Right ventricle myocardium inferior (tissue), 1 donor: ENCODE results near the gene ZNF750. TPM values are rescaled to one million over a fixed set of nuclear protein-coding genes. Genes with fewer than 3 reads are reported as not detected.
"Not testable (repeated sequence)": the region's sequence is repeated elsewhere in the genome, so short reads cannot be mapped to it uniquely, and the experiment has no call there.

Experiments used
- ATAC-seq: fragments of 200-7000 bp; cut with Tn5 transposase; one replicate; pipeline ENCODE4 v1.9.1; 2020; ENCODE audit warnings: mild to moderate bottlenecking, moderate library complexity
- DNase-seq: peaks from one replicate; pipeline ENCODE4 v3.0.0; 2021; ENCODE audit errors: missing footprints
- intact Hi-C: fragments of 100-400 bp; cut with DNase I; formaldehyde crosslinking; loops from one replicate; pipeline ENCODE4 v1.11.0; 2022
- total RNA-seq: library from RNA; stranded (reverse); fragmentation: NEBNext Ultra II Directional; extraction: Animal tissue kit (Norgen Biotek cat#: 25700); gene quantifications from one replicate; pipeline ENCODE4 v1.2.1, GENCODE V29; 2021
- donor health status: DM: no; HTN: yes; CAD: no; lungs with severe emphysema.

Gene ZNF750
- total RNA-seq, 1 donor from 2014 or later = not detected

DNA sequence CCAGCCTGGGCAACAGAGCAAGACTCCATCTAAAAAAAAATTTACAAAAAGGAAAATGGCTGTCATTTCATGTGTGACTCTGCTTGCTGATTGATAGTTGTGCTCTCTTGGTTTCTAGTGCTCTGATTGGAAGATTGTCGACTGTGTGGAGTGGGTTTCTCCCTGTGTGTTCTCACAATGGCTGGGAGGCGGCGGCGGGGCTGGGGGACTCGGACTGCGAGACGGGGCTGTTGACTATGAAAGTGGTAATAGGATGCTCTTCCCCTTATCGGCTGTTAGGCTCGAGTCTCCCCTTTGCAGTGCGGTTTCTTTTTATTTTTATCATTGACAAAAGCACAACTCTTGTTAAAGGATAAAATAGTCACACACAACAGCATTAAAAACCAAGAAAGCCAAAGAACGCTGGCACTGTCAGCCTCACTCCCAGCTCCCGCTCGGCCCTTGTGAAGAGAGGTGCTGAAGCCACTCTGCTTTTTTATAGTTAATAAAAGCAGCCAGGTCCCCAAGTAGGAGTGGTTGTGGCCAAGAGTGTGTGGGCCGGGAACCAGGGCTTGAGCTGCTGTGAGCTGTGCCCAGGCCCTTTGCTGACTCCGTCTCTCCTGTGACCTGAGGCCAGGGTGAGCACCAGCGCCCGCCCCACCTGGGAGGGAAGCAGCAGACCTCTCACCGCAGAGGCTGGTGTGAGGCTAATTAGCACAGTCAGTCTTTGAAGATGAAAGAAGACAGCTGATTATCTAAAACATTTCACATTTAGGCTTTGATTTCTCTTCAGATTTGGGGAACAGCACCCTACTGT lies 51.4 kb downstream of the ZNF750 start:
- intact Hi-C loops = no loop called here
- no peak for DNase-seq
- ATAC-seq = peak; percentile 47

- no peak for DNase-seq
- peak; percentile 69 for ATAC-seq
- intact Hi-C loops = no loop called here
Observed at GRCh38 chr17:82787081-82787848, 52.6 kb downstream of the ZNF750 start.

DNA sequence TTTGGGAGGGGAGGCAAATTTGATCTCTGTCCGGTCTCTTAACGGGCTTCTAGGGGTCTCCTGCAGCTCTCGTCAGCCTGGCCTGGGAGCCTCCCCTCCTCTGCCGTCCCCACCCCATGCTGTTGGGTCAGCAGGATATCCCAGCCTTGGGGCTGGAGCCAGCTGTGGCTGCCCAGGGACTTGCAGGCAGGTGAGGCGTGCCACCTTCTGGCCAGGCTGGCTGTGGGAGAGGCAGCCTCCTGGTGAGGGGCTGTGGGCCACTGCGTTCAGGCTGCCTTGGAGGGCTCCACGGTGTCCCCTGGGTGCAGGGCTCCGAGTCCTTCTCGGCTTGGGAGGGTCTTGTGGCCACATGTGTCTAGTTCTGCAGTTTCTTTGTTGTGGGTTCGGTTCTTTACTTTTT lies 53.4 kb downstream of the ZNF750 start:
- intact Hi-C loops = no loop called here
- DNase-seq (no peak), ATAC-seq (no peak)

DNA sequence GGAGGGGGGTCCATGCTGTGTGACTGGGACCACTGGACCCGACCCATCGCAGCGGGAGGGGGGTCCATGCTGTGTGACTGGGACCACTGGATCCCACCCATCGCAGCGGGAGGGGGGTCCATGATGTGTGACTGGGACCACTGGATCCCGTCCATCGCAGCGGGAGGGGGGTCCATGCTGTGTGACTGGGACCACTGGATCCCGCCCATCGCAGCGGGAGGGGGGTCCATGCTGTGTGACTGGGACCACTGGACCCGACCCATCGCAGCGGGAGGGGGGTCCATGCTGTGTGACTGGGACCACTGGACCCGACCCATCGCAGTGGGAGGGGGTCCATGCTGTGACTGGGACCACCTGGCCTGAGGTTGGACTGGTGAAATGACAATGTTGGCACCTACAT lies 54.2 kb downstream of the ZNF750 start:
- ATAC-seq, intact Hi-C loops, DNase-seq: not testable (repeated sequence)

- intact Hi-C loops = loop anchor here (2.0 kb wide), 1 partner anchor 61 kb away; no protein-coding TSS in a partner anchor
- no peak for DNase-seq
- no peak for ATAC-seq
Observed at GRCh38 chr17:82783498-82783897, 56.3 kb downstream of the ZNF750 start.

GRCh38 chr17:82782657-82783207 lies 57.1 kb downstream of the ZNF750 start:
- DNase-seq (no peak), ATAC-seq (no peak)

GRCh38 chr17:82781894-82782274 lies 57.9 kb downstream of the ZNF750 start:
- ATAC-seq (peak; percentile 95), DNase-seq (peak; percentile 91)
- intact Hi-C loops = loop anchor here (2.0 kb wide), 2 partner anchors 63 to 133 kb away; no protein-coding TSS in a partner anchor

More at GRCh38 chr17:82782657-82783207, 57.1 kb downstream of the ZNF750 start:
- intact Hi-C loops = loop anchor here (2.0 kb wide), 1 partner anchor 62 kb away; no protein-coding TSS in a partner anchor

- ATAC-seq = peak; percentile 11
- intact Hi-C loops = loop anchor here (2.0 kb wide), 1 partner anchor 134 kb away; no protein-coding TSS in a partner anchor
- DNase-seq = no peak
Observed at GRCh38 chr17:82780971-82781893, 58.6 kb downstream of the ZNF750 start.

DNA sequence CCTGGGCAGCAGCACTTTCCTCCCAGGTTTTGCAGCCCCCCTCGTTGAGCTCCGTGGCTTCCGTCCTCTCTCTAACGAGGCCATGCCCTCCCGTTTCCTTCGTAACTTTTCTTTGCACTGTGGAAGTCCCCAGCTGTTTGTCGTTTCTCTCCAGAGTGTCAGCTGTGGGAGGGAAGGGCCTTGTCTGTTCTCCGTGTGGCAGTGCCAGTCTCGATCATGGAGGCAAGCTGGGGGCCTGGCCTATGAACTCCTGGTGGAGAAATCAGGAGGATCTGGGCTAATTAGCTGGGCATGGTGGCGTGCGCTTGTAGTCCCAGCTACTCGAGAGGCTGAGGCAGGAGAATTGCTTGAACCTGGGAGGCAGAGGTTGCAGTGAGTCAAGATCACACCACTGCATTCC lies 59.6 kb downstream of the ZNF750 start:
- DNase-seq (no peak), ATAC-seq (no peak)
- intact Hi-C loops = loop anchor here (2.0 kb wide), 1 partner anchor 135 kb away; no protein-coding TSS in a partner anchor

DNA sequence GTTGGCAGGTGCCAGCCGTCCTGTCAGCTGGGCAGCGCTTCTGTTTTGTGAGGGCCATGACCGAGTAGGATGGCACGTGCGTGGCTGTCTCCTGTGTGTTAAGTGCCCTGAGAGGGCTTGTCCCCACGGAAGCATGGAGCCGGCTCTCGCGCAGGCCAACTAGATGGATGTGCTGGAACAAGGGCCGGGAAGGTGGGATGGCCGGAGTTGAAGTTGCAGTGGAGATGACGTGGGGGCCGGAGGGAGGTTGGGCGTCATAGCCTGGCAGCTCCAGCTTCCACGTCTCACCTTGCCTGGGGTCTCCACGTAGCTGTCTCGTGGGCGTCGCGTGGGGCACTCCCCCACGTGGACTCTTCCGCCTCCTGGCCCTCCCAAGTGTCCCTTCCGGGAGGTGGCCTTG lies 60.3 kb downstream of the ZNF750 start:
- DNase-seq = no peak
- ATAC-seq = no peak
- intact Hi-C loops = loop anchor here (10.0 kb wide), 1 partner anchor 425 kb away; the partner anchor contains the start of gene TEX19

Other genes starting within 250 kb of the ZNF750 start
- gene WDR45B, start 191.6 kb downstream of the ZNF750 start, total RNA-seq = 38.0 TPM
- 19.9 TPM for gene RAB40B, start 141.3 kb downstream of the ZNF750 start, total RNA-seq
- 13.0 TPM for gene FN3KRP, start 123.3 kb downstream of the ZNF750 start, total RNA-seq
- 78.3 TPM for gene FN3K, start 104.4 kb downstream of the ZNF750 start, total RNA-seq
- 43.4 TPM for gene TBCD, start 88.0 kb downstream of the ZNF750 start, total RNA-seq
- 70.1 TPM for gene METRNL, start 239.6 kb upstream of the ZNF750 start, total RNA-seq